T-helper 2 cell treated with Interferon-gamma antibody and Interleukin-4, amounts not matched to agents 5 μg/mL and 100 μg/mL, for 36 hours (primary cell): ENCODE data around the gene TDRD9.
A peak's percentile ranks its signal among the peaks of the same experiment; 100 is the strongest.

Experiments
- DNase-seq: peaks from one replicate; pipeline ENCODE4 v3.0.0; 2021; ENCODE audit warnings: low spot score
- H3K27ac Mint-ChIP-seq: one replicate; pipeline ENCODE4 v1.8.0; 2021; ENCODE audit warnings: mild to moderate bottlenecking, mixed read lengths
- H3K27me3 Mint-ChIP-seq: one replicate; pipeline ENCODE4 v1.8.0; 2021; ENCODE audit warnings: low read depth, mixed read lengths
- H3K36me3 Mint-ChIP-seq: one replicate; pipeline ENCODE4 v1.8.0; 2021; ENCODE audit warnings: low read depth, mixed read lengths
- H3K4me1 Mint-ChIP-seq: one replicate; pipeline ENCODE4 v1.8.0; 2021; ENCODE audit warnings: low read depth, mixed read lengths
- H3K4me3 Mint-ChIP-seq: one replicate; pipeline ENCODE4 v1.8.0; 2022; ENCODE audit warnings: mild to moderate bottlenecking, moderate library complexity, mixed read lengths
- H3K9me3 Mint-ChIP-seq: one replicate; pipeline ENCODE4 v1.8.0; 2021; ENCODE audit warnings: mixed read lengths

The TDRD9 gene

GRCh38 chr14:104091061-104091926 lies 163.0 kb downstream of the TDRD9 start:
- Mint-ChIP-seq H3K4me3 (no peak overlapping the region), H3K9me3 (no peaks in the 10 kb centered on the region), H3K4me1 (peaks cover 1% of the 10 kb centered on the region), H3K36me3 (no peaks in the 10 kb centered on the region), H3K27me3 (no peaks in the 10 kb centered on the region), H3K27ac (no peak overlapping the region)
- no peak for DNase-seq

DNA sequence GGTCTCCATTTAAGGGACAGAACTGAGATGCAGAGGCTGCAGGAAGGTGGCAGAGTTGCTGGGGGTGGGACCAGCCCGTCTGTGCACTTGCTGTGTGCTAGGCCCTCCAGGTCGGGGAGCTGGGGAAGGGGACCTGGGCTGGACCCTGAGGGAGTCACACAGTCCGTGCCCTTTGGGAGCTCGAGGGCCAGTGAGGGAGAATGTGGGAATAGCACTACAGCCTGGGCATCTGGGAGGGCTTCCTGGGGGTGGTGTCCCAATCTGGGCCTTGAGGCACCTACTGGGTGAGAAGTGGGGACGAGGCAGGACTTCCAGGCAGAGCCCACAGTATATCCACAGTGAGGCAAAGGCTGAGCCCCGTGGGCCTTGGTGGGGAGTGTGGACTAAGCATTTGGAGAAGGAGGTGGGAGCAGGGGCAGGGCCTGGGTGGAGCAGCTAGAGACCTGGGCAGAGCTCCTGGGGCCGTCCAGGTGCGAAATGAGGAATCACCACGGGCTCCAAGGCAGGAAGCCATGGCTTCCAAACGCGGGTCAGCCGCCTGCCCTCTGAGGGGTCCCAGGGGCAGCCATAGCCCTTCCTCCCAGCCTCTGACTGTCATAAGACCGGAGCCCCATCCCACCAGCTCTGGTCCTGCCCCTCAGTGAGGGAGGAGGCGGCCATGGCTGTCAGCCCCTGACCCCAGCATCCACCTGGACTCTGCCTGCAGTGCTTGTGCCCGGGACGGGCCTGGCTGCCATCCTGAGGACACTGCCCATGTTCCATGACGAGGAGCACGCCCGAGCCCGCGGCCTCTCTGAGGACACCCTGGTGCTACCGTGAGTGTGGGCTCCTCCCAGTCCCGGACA lies 163.9 kb downstream of the TDRD9 start:
- Mint-ChIP-seq H3K36me3 (no peaks in the 10 kb centered on the region), H3K4me1 (peaks cover 1% of the 10 kb centered on the region), H3K27me3 (no peaks in the 10 kb centered on the region), H3K9me3 (no peaks in the 10 kb centered on the region), H3K4me3 (no peak overlapping the region), H3K27ac (no peak overlapping the region)
- DNase-seq: no peak

GRCh38 chr14:104092931-104093365 lies 164.7 kb downstream of the TDRD9 start:
- H3K27ac Mint-ChIP-seq: no peak overlapping the region
- H3K9me3 Mint-ChIP-seq: no peaks in the 10 kb centered on the region
- DNase-seq: no peak
- no peaks in the 10 kb centered on the region for H3K27me3 Mint-ChIP-seq
- no peaks in the 10 kb centered on the region for H3K36me3 Mint-ChIP-seq
- H3K4me1 Mint-ChIP-seq: peaks cover 1% of the 10 kb centered on the region
- H3K4me3 Mint-ChIP-seq: no peak overlapping the region

GRCh38 chr14:104093366-104094055 lies 165.3 kb downstream of the TDRD9 start:
- H3K4me1 Mint-ChIP-seq: peaks cover 1% of the 10 kb centered on the region
- no peaks in the 10 kb centered on the region for H3K27me3 Mint-ChIP-seq
- DNase-seq: no peak
- no peaks in the 10 kb centered on the region for H3K9me3 Mint-ChIP-seq
- no peak overlapping the region for H3K27ac Mint-ChIP-seq
- H3K4me3 Mint-ChIP-seq: no peak overlapping the region
- no peaks in the 10 kb centered on the region for H3K36me3 Mint-ChIP-seq

GRCh38 chr14:104094056-104094708 lies 165.9 kb downstream of the TDRD9 start:
- Mint-ChIP-seq H3K36me3 (no peaks in the 10 kb centered on the region), H3K4me3 (no peak overlapping the region), H3K27me3 (no peaks in the 10 kb centered on the region), H3K4me1 (peaks cover 1% of the 10 kb centered on the region), H3K9me3 (no peaks in the 10 kb centered on the region), H3K27ac (no peak overlapping the region)
- DNase-seq: no peak

DNA sequence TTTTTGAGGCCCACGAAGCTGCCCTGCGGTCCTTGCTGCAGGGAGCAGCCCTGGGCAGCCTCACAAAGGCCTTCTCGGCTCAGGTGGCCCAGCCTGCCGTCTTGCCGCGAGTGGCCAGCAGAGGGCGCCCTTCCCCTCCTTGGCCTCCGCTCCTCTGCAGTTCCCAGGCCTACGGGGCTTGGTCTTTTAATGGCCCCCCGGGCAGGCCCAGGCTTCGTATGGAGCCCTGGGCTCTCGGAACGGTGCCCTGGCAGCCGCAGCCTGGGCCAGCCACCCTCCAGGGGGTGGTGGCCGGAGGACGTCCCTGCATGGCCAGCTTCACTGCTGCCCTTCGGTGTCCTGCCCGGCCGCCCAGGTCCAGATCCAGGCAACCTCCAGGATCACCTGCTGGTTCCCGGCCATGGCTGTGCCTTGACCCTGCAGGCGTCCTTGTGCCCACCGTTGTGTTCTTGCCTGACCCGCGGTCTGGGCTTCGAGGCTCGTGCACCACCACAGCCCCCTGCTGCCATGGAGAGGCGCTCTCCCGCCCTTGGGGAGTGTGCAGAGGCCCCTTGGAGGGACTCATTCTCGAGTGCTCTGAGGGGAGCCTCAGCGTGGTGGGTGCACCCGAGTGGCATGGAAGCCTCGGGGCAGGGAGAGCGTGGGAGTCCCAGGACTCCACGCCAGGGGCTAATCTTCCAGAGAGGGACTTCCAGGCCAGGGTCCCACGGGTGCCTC lies 166.6 kb downstream of the TDRD9 start:
- peaks cover 1% of the 10 kb centered on the region for H3K4me1 Mint-ChIP-seq
- no peak overlapping the region for H3K27ac Mint-ChIP-seq
- no peak overlapping the region for H3K4me3 Mint-ChIP-seq
- H3K9me3 Mint-ChIP-seq: no peaks in the 10 kb centered on the region
- no peaks in the 10 kb centered on the region for H3K36me3 Mint-ChIP-seq
- DNase-seq: peak; percentile 61
- H3K27me3 Mint-ChIP-seq: no peaks in the 10 kb centered on the region

DNA sequence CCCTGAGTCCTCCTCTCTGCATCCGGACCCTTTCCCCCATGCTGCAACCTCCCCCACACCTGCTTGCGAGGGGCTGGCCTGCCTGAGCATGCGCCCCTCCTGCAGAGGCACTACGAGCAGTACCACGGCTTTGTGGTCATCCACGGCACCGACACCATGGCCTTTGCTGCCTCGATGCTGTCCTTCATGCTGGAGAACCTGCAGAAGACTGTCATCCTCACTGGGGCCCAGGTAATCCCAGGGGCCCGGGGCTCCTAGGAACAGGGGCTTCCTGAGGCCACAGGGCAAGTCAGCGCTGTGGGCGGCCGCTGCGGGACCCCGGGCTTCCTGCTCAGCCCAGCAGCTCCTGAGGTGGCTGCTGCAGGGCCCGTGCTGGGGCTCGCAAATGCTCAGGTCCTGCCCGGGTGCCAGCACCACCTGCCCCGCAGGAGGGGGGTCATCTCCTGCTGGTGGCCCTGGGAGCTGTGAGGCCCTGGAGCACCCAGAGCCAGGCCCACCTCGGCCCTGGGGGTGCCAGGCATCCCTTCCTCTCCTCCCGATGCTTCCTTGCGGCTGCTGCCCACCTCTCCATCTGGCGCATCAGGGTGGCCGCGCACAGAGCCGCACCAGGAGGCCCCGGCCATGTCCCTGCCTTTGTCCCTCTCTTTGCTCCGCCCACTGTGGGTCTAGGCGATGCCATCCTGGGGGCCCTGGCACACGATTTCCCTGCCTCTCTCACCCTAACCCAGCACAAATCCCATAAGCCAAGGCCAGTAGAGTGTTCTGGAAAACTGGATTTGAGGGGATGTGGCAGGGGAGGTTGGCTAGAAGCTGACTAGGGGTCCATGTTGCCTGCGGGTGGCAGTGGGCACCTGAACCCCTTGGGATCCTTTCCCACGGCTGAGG lies 167.4 kb downstream of the TDRD9 start:
- H3K4me3 Mint-ChIP-seq: no peak overlapping the region
- no peaks in the 10 kb centered on the region for H3K9me3 Mint-ChIP-seq
- H3K4me1 Mint-ChIP-seq: peaks cover 1% of the 10 kb centered on the region
- no peaks in the 10 kb centered on the region for H3K36me3 Mint-ChIP-seq
- no peaks in the 10 kb centered on the region for H3K27me3 Mint-ChIP-seq
- H3K27ac Mint-ChIP-seq: no peak overlapping the region
- DNase-seq: no peak

DNA sequence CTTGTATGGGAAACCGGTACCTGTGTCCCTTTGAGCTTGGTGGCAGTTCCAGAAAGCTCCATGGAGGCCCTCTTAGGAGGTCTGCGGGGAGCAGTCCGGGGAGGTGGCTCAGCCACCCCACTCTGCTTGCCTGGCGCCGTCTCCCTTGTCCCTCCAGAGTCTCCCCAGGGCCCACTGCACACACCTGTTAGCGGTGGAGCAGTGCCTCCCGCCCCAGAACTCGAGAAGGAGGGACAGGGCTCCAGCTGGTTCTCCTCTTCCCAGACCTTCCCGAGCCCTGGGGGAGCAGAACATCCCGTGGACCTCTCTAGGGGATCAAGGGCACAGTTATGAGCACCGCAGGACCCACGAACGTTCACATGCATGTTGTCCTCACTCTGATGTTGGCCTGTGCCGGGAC lies 168.1 kb downstream of the TDRD9 start:
- no peaks in the 10 kb centered on the region for H3K27me3 Mint-ChIP-seq
- no peak overlapping the region for H3K27ac Mint-ChIP-seq
- no peaks in the 10 kb centered on the region for H3K36me3 Mint-ChIP-seq
- peaks cover 1% of the 10 kb centered on the region for H3K4me1 Mint-ChIP-seq
- no peak overlapping the region for H3K4me3 Mint-ChIP-seq
- DNase-seq: no peak
- H3K9me3 Mint-ChIP-seq: no peaks in the 10 kb centered on the region

DNA sequence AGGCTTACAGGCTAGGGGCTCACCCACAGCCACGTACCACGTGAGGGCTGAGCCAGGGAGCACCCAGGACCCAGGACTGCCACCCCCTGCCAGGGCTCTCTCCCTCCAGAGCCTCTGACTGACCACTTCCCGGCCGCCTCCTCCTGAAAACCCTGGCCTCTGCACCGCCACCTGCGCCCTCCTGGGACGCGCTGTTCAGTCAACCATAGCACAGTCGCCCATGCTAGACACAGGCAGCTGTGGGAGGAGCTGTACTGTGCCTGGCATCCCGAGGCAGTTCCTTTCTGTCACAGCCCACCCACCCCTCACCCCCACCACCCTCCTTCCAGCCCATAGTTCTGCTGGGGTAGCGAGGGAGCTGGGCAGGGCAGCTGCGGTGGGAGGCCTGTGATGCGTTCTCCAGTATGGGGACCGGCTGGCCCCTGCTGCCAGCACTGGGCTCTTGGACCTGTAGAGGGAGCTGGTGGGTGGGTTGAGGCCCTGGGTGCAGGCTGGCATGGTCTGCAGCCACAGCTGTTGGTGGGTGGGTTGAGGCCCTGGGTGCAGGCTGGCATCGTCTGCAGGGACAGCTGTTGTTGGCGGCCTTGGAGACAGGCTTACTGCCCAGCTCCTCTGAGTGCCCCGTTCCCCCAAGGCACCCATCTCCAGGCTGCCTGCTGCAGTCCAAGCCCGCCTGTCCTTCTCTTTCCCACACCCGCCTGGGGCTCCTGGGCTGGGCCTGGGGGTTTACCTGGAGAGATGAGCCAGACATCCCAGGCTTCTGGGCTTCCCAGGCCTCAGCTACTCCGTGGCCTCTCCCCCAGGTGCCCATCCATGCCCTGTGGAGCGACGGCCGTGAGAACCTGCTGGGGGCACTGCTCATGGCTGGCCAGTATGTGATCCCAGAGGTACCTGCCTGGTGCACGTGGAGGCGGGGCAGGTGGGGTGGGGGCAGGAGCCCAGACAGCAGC lies 168.8 kb downstream of the TDRD9 start:
- Mint-ChIP-seq H3K27ac (no peak overlapping the region), H3K4me1 (peaks cover 1% of the 10 kb centered on the region), H3K27me3 (no peaks in the 10 kb centered on the region), H3K4me3 (no peak overlapping the region), H3K36me3 (no peaks in the 10 kb centered on the region), H3K9me3 (no peaks in the 10 kb centered on the region)
- DNase-seq: no peak

- Mint-ChIP-seq H3K4me3 (no peak overlapping the region), H3K27ac (no peak overlapping the region), H3K36me3 (no peaks in the 10 kb centered on the region), H3K4me1 (peaks cover 1% of the 10 kb centered on the region), H3K9me3 (no peaks in the 10 kb centered on the region), H3K27me3 (no peaks in the 10 kb centered on the region)
- DNase-seq: no peak
Measured at GRCh38 chr14:104098272-104099095, 170.2 kb downstream of the TDRD9 start.
